Occipital lobe (tissue), 2 donors: ENCODE measurements around the gene KCNE3. TPM values are rescaled to one million over a fixed set of nuclear protein-coding genes. Genes with fewer than 3 reads are reported as not detected.

Experiments
- DNase-seq: peaks from one replicate; lab custom pipeline; 2025; lab: John Stamatoyannopoulos, UW
- total RNA-seq: library from RNA; depleted of rRNA; stranded (reverse); fragments of >200 nt; gene quantifications from one replicate; pipeline ENCODE4 v1.2.3, GENCODE V29; 2014

The KCNE3 gene
- total RNA-seq, 1 donor from 2014 or later, result 1.7 TPM

- DNase-seq, result no peak
Observed at GRCh38 chr11:74471668-74472429, 4.5 kb upstream of the KCNE3 start.

GRCh38 chr11:74471037-74471436 is 3.7 kb upstream of the KCNE3 start:
- no peak for DNase-seq

- no peak for DNase-seq
Observed at GRCh38 chr11:74470526-74470925, 3.2 kb upstream of the KCNE3 start.

DNA sequence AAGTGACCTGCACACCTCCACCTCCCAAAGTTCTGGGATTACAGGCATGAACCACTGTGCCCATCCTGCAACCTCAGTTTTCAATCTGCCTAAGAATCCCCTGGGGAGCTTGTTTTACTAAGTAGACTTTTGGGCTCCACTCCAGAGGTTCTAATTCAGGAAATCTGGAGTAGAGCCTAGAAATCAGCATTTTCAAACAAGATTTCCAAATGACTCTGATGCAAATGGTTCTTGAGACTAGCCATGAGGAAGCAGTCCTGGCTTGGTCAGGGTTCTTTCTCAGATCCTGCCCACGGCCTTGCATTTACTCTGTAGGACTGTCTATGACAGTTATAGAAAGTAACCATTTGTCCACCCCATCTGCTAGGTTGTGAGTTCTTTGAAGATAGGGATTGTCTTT is 1.6 kb upstream of the KCNE3 start:
- DNase-seq, result no peak

GRCh38 chr11:74468521-74468920 is 1.2 kb upstream of the KCNE3 start:
- DNase-seq, result no peak

DNA sequence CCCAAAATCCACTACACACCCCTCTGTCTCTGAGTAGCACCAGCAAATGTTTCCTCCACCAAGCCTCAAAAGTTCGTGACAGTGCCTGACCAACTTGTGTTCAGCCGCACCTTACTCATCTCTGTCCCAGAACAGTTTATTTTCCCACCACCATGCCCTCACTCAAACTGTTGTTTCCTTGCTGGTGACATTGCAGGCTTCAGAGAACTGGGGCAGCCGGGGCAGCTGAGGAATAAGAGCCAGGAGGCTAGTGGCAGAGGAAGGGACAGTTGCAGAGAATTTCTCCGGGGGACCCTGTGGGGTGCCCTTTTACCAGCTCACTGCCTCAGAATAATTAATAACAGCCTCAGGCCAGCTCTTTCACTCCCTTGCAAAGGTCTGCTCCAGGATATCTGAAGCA is 709 bp upstream of the KCNE3 start:
- DNase-seq, result no peak

DNA sequence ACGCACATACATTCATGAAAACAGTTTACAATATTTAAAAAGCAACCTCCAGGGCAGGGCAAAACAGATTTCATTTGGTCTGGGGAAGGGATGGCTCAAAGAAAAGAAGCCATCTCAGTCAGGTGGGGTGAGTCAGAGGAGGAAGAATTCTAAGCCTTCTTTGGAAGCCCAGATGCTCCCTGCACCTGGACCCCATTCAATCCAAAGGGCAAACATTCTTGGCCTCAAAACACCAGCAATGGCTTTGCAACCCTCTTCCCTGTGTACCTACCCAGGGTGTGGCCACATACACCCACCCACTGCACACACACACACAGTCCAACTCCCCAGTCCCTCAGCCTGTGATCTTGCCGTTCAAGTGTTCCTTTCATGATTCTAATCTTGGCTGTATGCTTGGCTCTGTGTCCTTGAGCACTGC is 2.0 kb downstream of the KCNE3 start:
- no peak for DNase-seq

GRCh38 chr11:74464746-74465145 is 2.6 kb downstream of the KCNE3 start:
- DNase-seq, result no peak

- no peak for DNase-seq
Observed at GRCh38 chr11:74463216-74463615, 4.1 kb downstream of the KCNE3 start.

- no peak for DNase-seq
Observed at GRCh38 chr11:74462631-74463030, 4.7 kb downstream of the KCNE3 start.

DNA sequence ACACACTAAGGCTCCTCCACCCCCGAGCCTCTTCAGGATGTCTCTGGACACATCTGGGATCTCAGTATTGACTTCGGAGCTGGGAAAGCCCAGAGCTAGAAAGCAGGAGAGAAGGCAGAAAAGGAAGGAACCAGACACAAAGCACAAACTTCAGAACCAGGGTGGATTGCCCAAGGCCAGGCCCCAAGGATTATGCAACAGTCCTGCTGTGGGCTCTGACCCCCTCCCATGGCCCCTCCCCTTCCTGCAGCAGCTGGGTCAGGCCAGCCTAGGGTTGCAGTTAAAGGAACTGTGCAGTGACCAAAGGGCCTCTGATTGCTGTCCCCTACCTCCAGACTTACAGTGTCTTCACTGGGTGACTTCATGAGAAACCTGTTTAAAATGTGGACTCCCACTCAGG is 5.3 kb downstream of the KCNE3 start:
- DNase-seq, result no peak

DNA sequence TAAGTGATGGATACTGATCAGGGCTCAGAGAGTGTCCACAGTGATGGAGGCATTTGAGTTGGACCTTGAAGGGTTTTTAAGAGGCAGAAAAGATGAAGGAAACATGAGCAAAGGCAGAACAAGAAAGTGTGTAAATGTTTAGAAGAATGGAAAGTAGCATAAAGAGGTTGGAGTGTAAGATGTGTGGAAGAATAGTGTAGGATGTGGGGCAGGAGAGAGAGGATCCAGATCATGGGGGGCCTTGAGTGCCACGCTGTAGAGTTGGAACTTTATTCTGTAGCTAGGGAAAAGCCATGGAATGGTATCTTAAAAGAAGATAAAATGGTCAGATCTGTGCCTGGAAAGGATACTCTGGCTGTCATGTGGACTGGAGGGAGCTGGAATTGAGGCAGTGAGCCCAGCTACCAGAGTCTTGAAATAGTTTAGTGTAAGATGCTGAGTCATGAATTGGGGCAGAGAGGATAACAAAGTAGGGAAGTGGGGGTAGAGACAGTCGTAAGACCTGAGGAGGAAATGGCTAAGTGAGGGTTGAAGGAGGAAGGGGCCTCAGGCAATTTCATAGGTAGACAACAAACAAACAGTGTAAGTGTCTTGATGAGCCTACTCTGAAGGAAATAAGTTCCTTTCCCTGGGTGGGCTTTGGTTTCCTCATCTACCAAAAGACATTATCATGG is 6.7 kb downstream of the KCNE3 start:
- DNase-seq, result no peak

DNA sequence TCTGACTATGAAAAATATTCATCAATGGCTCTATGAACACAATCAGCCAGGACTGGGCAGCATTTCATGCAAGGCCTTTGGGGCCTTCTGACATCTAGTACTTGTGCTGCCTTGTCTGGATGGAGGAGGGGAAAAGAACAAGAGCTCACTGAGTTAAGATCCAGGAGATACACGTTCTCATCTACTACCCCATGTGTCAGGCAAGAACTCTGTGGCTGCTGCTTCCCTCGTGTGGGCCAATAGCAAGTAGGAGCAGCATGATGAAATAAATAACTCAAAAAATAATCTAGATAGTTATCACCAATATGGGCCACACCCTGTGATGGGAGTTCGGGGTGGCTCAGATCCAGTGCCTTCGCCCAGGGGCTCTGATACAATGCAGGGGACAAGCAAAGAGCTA is 7.3 kb downstream of the KCNE3 start:
- DNase-seq, result no peak

- no peak for DNase-seq
Observed at GRCh38 chr11:74459584-74459983, 7.8 kb downstream of the KCNE3 start.

DNA sequence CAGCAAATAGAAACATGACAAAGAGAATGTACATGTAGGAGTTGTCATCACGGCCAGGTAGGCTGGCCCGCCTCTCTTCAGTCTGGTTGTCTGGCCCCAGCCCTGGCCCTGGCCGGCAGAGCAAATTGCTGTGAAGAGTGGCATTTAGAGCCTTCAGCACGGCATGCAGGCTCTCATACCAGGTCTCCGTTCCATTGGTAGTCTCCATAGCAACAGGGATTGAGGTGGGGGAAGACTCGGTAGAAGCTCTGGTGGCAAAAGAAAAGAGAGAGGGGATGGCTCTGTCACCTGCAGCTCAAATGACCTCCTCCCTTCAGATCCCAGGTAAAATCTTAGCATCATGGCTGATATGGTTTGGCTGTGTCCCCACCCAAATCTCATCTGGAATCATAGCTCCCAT is 10.0 kb downstream of the KCNE3 start:
- DNase-seq, result no peak

GRCh38 chr11:74453373-74453975 is 13.9 kb downstream of the KCNE3 start:
- no peak for DNase-seq

DNA sequence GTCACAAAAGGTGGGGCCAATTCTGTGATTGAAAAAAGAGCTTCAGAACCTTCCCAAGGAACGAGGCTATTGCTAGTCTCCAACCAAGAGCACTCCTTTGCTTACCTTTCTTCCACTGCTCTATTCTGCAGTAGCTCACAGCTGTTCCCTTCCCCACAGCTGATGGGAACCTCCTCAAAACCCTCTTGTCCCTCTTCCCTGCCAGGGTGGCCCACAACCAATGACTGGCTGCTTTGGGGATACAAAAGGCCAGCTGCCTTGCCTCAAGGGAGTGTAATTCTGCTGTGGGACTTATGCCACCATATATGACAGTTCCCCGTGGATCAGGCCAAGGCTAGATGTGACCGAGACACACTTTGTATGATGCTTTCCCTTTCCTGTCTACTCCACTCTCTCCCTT is 15.0 kb downstream of the KCNE3 start:
- no peak for DNase-seq

DNA sequence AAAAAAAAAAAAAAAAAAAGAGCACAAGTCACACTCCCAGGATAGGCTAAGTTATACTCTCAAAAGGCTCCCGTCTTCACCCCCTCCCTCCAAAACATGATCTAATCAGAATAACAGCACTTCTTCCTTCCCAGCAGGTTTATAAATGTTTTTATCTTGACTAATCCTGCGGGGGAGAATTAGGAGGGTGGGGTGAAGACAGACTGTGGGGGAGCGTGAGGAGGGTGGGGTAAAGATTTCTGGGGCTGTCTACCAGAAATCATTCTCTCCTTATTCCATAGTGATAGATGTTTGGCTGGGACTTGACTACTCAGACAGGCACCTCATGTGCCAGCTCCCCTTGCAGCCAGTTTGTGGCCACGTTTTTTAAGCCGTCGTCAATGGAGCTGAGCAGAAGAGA is 17.0 kb downstream of the KCNE3 start:
- no peak for DNase-seq

- DNase-seq, result no peak
Observed at GRCh38 chr11:74449369-74449931, 17.9 kb downstream of the KCNE3 start.

DNA sequence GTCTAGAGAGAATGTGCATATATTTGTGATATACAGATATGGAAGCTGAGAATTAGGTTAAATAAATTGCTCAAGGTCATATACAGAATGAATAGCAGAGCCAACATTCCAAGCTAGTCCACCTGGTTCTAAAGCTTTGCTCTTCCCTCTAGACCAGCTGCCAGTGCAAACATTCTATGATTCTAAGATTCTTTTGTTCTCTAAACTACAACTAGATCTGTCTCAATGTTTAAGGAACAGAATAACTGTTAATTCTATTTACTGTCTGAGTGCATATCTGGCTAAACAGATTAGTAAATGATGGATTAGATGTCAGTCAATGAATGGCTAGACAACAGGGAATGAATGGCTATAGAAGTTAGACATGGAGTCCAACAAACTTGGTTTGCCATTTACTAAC is 19.6 kb downstream of the KCNE3 start:
- DNase-seq, result no peak

GRCh38 chr11:74446532-74446938 is 20.8 kb downstream of the KCNE3 start:
- no peak for DNase-seq

- DNase-seq, result no peak
Observed at GRCh38 chr11:74444173-74444826, 23.0 kb downstream of the KCNE3 start.
